ENCODE results near the gene NCSTN.

NCSTN gene

DNA sequence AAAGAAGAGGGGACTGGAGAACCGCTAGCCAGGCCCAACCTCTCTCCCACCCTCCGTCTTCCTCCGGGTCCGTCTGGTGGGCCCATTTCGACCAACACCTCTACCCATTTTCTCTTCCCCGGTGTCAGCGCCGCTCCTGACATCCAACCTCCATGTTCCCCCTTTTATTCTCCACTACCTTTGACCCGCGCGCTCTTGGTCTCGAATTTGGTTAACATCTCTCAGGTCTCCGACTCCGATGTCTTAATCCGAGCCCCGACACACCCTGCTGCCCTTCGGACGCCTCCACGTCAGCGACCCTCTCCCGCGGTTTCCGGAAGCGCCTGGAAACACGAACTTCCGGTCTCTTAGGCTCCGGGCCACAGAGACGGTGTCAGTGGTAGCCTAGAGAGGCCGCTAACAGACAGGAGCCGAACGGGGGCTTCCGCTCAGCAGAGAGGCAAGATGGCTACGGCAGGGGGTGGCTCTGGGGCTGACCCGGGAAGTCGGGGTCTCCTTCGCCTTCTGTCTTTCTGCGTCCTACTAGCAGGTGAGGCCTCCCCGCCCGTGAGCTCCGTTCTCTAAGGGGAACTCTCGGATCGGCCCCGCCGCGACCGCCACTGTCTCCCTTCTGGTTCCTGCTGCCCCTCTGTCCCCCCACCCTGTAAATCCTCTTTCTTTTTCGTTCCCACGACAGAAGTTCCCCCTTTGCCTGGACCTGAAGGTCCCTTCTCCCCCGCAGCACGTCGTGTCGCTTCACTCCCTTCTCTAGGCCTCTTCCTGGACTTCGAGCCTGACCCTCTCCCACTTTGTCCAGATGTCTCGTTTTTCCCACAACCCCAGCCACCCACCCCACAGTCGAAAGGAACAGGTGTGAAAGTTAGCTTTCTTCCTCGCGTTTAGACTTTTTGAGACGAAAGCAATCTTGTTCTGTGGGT lies at the start of gene NCSTN, which contains the start of gene COPA:
TSS of gene NCSTN (plus strand) at position 431 of the 917 bp plus-strand sequence. CDS start at position 445, 14 bp downstream.
TSS of gene COPA (minus strand) at position 298 of the 917 bp plus-strand sequence. CDS start at position 218, 80 bp downstream.
- DNase-seq (ENCODE audit: low read depth in 2 of 2) = peak; percentile 64 to 78

GRCh38 chr1:160296036-160296435 lies 47.1 kb upstream of the NCSTN start:
- no peak for DNase-seq (ENCODE audit: low read depth in 2 of 2)

DNA sequence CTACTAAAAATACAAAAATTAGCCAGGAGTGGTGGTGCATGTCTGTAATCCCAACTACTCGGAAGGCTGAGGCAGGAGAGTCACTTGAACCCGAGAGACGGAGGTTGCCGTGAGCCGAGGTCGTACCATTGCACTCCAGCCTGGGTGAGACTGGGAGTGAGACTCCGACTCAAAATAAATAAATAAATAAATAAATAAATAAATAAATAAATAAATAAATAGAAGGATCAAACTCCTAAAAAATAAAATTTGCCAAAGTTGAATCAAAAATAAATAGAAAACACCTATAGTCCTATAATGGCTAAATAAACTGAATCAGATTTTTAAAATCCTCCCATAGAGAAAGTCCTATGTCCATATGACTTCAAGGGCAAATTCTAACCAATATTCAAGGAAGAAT lies 43.0 kb upstream of the NCSTN start:
- no peak for DNase-seq (ENCODE audit: low read depth in 2 of 2)

DNA sequence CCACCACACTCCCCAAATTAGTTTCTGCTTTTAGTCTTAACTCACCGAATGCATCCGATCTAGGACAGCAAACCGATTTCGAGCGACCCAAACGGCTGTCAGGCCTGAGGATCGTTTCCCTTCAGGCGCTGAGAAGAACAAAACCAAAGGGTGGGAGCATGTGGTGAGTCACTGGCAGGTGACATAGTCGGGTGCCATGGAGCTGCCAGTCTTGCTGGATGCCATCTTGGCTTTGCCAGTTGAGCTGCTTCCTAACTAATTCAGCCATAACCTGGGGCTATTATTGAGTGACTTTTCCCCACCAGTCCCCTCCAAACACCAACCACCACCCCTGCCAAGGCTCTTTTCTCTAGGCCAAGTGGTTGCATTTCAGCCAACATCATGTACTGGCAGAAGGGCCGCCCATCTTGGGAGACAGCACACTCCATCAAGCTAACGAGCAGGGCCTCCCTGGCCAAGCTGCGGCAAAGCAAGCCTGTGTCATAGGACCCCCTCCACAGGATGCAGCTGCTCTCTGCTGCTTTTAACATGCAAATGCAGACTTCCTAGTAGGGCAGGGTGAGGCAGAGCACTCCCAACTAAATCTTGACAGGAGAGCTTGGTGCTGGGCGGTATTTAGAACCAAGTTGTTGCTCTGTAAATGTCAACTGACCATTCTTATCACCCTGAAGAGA lies 35.9 kb upstream of the NCSTN start:
- no peak for DNase-seq (ENCODE audit: low read depth in 2 of 2)

DNA sequence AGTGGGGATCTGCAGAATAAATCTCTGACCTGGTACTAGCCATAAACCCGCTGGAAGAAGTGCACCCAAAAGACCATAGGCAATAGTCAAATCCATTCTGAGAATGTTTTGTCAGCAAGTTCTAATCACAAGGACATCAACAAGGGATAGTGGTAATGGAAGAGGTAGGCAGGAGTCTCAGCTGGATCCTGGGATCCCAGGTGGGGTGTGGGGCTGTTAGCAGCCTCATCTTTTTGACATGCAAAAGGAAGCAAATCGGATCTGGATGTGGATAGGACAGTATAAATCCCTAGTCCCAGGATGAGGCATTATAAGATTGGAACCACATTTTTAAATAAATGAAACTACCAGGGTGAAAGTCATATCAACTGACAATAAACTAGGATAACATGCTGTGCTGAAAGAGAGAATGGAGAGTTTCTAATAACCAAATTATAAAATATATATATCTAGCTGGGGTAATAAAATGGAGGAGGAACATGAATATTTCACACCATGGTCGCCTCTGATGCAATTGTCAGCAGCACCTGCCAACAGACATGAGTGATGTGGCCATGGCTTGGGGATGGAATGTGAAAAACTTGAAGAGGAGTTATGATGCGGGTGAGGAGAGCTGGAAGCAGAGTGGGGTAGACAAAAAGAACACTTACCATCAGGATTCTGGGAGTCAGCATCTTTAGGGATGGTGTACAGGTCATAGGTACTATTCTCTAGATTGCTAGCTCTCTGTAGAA lies 34.6 kb upstream of the NCSTN start:
- no peak for DNase-seq (ENCODE audit: low read depth in 2 of 2)

- DNase-seq (ENCODE audit: low read depth in 2 of 2) = no peak
These were observed 34.0 kb upstream of the NCSTN start for GRCh38 chr1:160309185-160309557.

GRCh38 chr1:160309571-160309970 lies 33.6 kb upstream of the NCSTN start:
- DNase-seq (ENCODE audit: low read depth in 2 of 2) = no peak

DNA sequence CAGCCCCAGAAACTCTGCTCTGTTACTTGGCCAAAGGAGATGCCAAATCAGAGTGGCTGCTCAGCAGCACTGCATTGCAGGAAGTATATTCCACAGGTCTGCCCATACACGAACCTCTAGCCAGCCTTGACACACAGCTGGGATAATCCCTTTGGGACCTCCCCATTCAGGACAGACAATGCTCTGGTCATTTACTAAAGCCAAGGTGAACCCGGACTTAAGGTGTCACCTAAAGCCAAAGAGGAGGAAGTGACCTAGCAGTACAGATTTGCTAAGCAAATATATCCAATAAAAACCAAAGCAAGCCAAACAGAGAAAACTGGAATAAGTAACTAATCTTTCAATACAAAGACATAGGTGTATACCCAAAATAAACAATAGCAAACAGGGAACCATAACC lies 27.8 kb upstream of the NCSTN start:
- DNase-seq (ENCODE audit: low read depth in 2 of 2) = no peak

- no peak for DNase-seq (ENCODE audit: low read depth in 2 of 2)
These were observed 20.4 kb upstream of the NCSTN start for GRCh38 chr1:160322831-160323230.

- DNase-seq (ENCODE audit: low read depth in 2 of 2) = no peak
These were observed 17.9 kb upstream of the NCSTN start for GRCh38 chr1:160325252-160325651.

GRCh38 chr1:160326418-160326817 lies 16.8 kb upstream of the NCSTN start:
- DNase-seq (ENCODE audit: low read depth in 2 of 2) = no peak

GRCh38 chr1:160328184-160328583 lies 15.0 kb upstream of the NCSTN start:
- DNase-seq (ENCODE audit: low read depth in 2 of 2) = no peak

DNA sequence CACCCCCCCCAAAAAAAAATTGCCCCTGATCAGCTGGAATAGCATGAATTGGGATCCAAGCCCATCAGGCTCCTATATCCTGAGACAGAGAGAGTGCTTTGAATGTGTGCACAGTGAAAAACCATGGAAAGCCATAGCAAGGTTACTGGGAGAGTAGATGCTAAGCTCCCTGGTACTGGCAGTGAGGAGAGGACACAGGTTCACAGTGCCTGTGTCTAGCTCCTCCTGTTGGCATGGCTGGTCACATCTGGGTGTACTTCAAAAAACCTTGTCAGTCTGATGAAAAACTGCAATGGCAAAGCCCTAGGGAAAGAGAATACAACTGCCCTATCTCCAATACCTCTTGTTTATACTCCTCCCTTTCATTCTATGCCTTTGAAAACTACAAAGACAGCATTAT lies 13.1 kb upstream of the NCSTN start:
- DNase-seq (ENCODE audit: low read depth in 2 of 2) = no peak

GRCh38 chr1:160332516-160332915 lies 10.7 kb upstream of the NCSTN start:
- DNase-seq (ENCODE audit: low read depth in 2 of 2) = no peak

DNA sequence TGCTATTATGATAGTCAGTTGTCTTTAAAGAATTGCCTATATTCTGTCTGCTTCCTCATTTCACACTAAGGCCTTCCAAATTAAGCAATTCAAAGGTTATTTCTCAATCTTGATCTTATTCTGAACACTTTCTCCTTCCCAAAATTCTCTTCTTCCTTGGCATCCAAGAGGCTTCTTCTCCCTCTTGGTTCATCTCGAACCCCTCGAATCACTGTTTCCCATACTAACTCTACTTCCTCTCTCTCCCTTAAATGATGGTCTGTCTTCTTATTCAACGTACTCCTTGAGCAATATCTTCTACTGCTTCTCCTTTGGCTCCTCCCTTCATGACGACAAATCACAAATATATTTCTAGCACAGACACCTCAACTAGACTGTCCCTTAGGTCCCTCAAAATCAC lies 4.6 kb upstream of the NCSTN start:
- DNase-seq (ENCODE audit: low read depth in 2 of 2) = no peak

GRCh38 chr1:160340146-160340545 lies 3.0 kb upstream of the NCSTN start:
- DNase-seq (ENCODE audit: low read depth in 2 of 2) = no peak

DNA sequence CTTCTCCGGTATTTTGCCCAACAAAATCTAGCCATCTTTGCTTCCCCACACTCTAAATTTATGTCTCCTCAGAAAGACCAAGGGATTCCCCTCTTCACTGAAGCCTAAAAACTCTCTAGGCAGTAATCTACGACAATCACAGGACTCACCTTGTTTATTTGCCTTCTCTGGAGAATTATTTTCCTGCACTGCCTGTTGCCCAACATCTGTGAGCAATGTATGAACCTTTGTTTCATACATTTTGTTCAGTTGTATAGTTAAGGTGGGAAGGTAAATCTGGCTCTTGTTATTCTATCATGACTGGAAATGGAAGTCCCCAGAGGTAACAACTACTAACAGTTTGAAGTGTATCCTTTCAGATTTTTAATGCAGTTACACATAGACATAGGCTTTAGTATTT lies 2.3 kb upstream of the NCSTN start:
- no peak for DNase-seq (ENCODE audit: low read depth in 2 of 2)

GRCh38 chr1:160342526-160342925 lies 657 bp upstream of the NCSTN start:
- DNase-seq (ENCODE audit: low read depth in 2 of 2) = no peak

DNA sequence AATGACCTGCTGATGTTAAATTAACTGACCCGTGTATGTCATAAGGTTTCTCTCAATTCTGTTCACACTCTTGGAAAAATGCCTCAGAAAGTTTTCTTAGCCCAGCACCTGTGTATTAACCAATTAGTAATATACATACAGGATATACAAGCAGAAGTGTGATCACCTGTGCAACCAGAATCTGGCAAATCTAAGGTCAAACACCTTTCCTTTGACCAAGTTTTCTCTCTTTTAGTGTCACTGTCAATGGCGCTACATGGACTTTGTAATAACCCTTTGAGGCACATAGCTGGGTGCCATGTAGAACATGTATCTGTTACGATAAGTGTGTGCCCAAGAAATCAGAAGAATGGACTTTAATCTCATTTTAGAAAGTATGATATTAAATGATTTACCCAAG lies 1.1 kb downstream of the NCSTN start:
- no peak for DNase-seq (ENCODE audit: low read depth in 2 of 2)

GRCh38 chr1:160344936-160345335 lies 1.8 kb downstream of the NCSTN start:
- no peak for DNase-seq (ENCODE audit: low read depth in 2 of 2)

DNA sequence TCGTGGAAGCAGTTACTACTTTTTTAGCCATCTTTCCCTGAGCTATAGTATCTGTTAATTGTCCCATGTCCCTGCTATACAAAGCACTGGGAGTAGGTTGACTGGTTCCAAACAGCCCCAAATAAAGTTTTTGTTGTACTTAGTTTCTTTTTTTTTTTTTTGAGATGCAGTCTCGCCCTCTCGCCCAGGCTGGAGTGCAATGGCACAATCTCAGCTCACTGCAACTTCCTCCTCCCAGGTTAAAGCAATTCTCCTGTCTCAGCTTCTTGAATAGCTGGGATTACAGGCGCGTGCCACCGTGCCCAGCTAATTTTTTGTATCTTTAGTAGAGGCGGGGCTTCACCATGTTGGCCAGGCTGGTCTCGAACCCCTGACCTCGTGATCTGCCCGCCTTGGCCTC lies 3.3 kb downstream of the NCSTN start:
- DNase-seq (ENCODE audit: low read depth in 2 of 2) = no peak

DNA sequence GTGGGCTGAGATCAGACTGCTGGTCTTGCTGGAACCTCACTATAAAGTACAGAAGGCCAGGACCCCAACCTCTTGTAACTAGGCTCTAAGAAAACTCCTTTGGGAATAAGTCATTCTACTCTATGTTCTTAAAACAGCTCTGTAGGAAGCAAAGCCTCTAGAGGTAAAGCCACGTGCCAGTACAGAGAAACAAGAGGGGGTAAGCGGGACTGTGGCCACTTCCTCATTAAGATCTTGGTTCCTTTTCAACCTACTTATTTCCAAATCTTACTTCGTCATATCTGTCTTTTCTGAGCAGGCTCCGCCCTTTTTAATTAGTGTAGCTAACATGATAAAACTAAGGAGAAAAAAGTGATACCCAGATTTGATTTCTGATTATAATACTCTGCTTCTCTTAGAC lies 3.8 kb downstream of the NCSTN start:
- no peak for DNase-seq (ENCODE audit: low read depth in 2 of 2)
